ENCODE results near the gene GFOD2.

GRCh38 chr16:67665598-67665997, 53.5 kb downstream of the GFOD2 start:
- no peak for TF ChIP-seq POLR2A (IDR thresholded peaks at IDR 0.05; ENCODE audit: low read depth, low read length)
- no peak for TF ChIP-seq POLR2AphosphoS5 (IDR thresholded peaks at IDR 0.05; ENCODE audit: low read depth, low read length)
- TF ChIP-seq TAF1 (IDR thresholded peaks at IDR 0.05; ENCODE audit: low read depth, low read length): no peak
- no peak for TF ChIP-seq PAX5 (IDR thresholded peaks at IDR 0.05; ENCODE audit: insufficient read depth, low read length, severe bottlenecking)
- no peak for TF ChIP-seq SPI1 (IDR thresholded peaks at IDR 0.05; ENCODE audit: low read depth, low read length)
